WTC11 (cell line): ENCODE results near the gene KIF5C. TPM values are rescaled to one million over a fixed set of nuclear protein-coding genes. Genes with fewer than 3 reads are reported as not detected.

Experiments
- ATAC-seq: fragments of 200-7000 bp; cut with Tn5 transposase; 2 replicates; pipeline ENCODE4 v1.10.0; 2021; ENCODE audit warnings: mild to moderate bottlenecking, moderate library complexity
- CTCF ChIA-PET: fragments of 300-600 bp; sonication (Branson Sonifier 250); formaldehyde crosslinking; loops from one replicate; lab custom pipeline; 2021; ENCODE audit warnings: antibody characterized with exemption; lab: Charles Lee
- POLR2A ChIA-PET: fragments of 350-600 bp; sonication (Branson Sonifier 250); formaldehyde crosslinking; loops from one replicate; lab custom pipeline; 2021; ENCODE audit warnings: antibody characterized with exemption; lab: Charles Lee
- DNase-seq: peaks from one replicate; pipeline ENCODE4 v3.0.0; 2021; ENCODE audit warnings: low spot score
- H3K27ac Mint-ChIP-seq: 2 replicates; pipeline ENCODE4 v1.8.0; 2021; ENCODE audit warnings: mixed read lengths
- H3K27me3 Mint-ChIP-seq: 2 replicates; pipeline ENCODE4 v1.8.0; 2021; ENCODE audit warnings: low read depth, mild to moderate bottlenecking, moderate library complexity, mixed read lengths
- H3K36me3 Mint-ChIP-seq: 2 replicates; pipeline ENCODE4 v1.8.0; 2021; ENCODE audit warnings: mixed read lengths
- H3K4me1 Mint-ChIP-seq: 2 replicates; pipeline ENCODE4 v1.8.0; 2022; ENCODE audit warnings: mixed read lengths
- H3K4me3 Mint-ChIP-seq: 2 replicates; pipeline ENCODE4 v1.8.0; 2021; ENCODE audit warnings: mild to moderate bottlenecking, moderate library complexity, mixed read lengths
- H3K9me3 Mint-ChIP-seq: 2 replicates; pipeline ENCODE4 v1.8.0; 2021; ENCODE audit warnings: mixed read lengths
- ATF1 ChIP-seq: sonication (generic); formaldehyde crosslinking; IDR thresholded peaks from 2 replicates; pipeline ENCODE4 v1.8.1; 2023; ENCODE audit warnings: mild to moderate bottlenecking, moderate library complexity, missing genetic modification reagents
- CDX4 ChIP-seq: fragments of 250-450 bp; sonication (Bioruptor Pico); IDR thresholded peaks from 2 replicates; pipeline ENCODE4 v1.9.0; 2021; ENCODE audit warnings: moderate library complexity, mild to moderate bottlenecking, inconsistent platforms, borderline replicate concordance
- EMX1 ChIP-seq: fragments of 250-450 bp; sonication (Bioruptor Pico); IDR thresholded peaks from 2 replicates; pipeline ENCODE4 v1.8.0; 2021; ENCODE audit warnings: mild to moderate bottlenecking
- ERG ChIP-seq: fragments of 250-450 bp; sonication (Bioruptor Pico); IDR thresholded peaks from 2 replicates; pipeline ENCODE4 v1.8.0; 2021; ENCODE audit warnings: mild to moderate bottlenecking
- GABPB1 ChIP-seq: sonication (generic); formaldehyde crosslinking; IDR thresholded peaks from 2 replicates; pipeline ENCODE4 v1.8.1; 2023; ENCODE audit warnings: mild to moderate bottlenecking, missing genetic modification reagents
- GTF2I ChIP-seq: fragments of 250-450 bp; sonication (Bioruptor Pico); conservative IDR thresholded peaks from 2 replicates; pipeline ENCODE4 v1.4.0; 2021; ENCODE audit warnings: mild to moderate bottlenecking
- MLX ChIP-seq: sonication (generic); formaldehyde crosslinking; IDR thresholded peaks from 2 replicates; pipeline ENCODE4 v1.8.1; 2023; ENCODE audit warnings: mild to moderate bottlenecking, missing genetic modification reagents, moderate library complexity
- MYBL2 ChIP-seq: sonication (generic); formaldehyde crosslinking; IDR thresholded peaks from 2 replicates; pipeline ENCODE4 v1.8.1; 2023; ENCODE audit warnings: mild to moderate bottlenecking, moderate library complexity, missing genetic modification reagents
- NFATC4 ChIP-seq: fragments of 250-450 bp; sonication (Bioruptor Pico); IDR thresholded peaks from 2 replicates; pipeline ENCODE4 v1.9.0; 2021; ENCODE audit warnings: mild to moderate bottlenecking
- NFYB ChIP-seq: sonication (generic); formaldehyde crosslinking; conservative IDR thresholded peaks from 2 replicates; pipeline ENCODE4 v1.8.0; 2022; ENCODE audit warnings: low read depth, missing genetic modification reagents
- NR3C1 ChIP-seq: sonication (generic); formaldehyde crosslinking; conservative IDR thresholded peaks from 2 replicates; pipeline ENCODE4 v1.8.1; 2023; ENCODE audit warnings: low read depth, mild to moderate bottlenecking, missing genetic modification reagents
- SMAD3 ChIP-seq: sonication (generic); formaldehyde crosslinking; IDR thresholded peaks from 2 replicates; pipeline ENCODE4 v1.8.0; 2022; ENCODE audit warnings: missing genetic modification reagents, mild to moderate bottlenecking, borderline replicate concordance
- STAT6 ChIP-seq: sonication (generic); formaldehyde crosslinking; conservative IDR thresholded peaks from 2 replicates; pipeline ENCODE4 v1.8.1; 2023; ENCODE audit warnings: mild to moderate bottlenecking, low read depth, missing genetic modification reagents, moderate library complexity
- USF1 ChIP-seq: sonication (generic); formaldehyde crosslinking; IDR thresholded peaks from 2 replicates; pipeline ENCODE4 v1.8.0; 2022; ENCODE audit warnings: mild to moderate bottlenecking, missing genetic modification reagents
- USF2 ChIP-seq: sonication (generic); formaldehyde crosslinking; IDR thresholded peaks from 2 replicates; pipeline ENCODE4 v1.8.1; 2023; ENCODE audit warnings: mild to moderate bottlenecking, missing genetic modification reagents, moderate library complexity
- ZNF232 ChIP-seq: sonication (generic); formaldehyde crosslinking; IDR thresholded peaks from 2 replicates; pipeline ENCODE4 v1.8.0; 2022; ENCODE audit warnings: mild to moderate bottlenecking, missing genetic modification reagents
- ZNF317 ChIP-seq: sonication (generic); formaldehyde crosslinking; IDR thresholded peaks from 2 replicates; pipeline ENCODE4 v1.8.1; 2023; ENCODE audit warnings: low read depth, mild to moderate bottlenecking, moderate library complexity, missing genetic modification reagents, borderline replicate concordance
- ZNF671 ChIP-seq: fragments of 250-450 bp; sonication (Bioruptor Pico); IDR thresholded peaks from 2 replicates; pipeline ENCODE4 v1.8.0; 2021; ENCODE audit warnings: mild to moderate bottlenecking
- total RNA-seq: library from RNA; stranded (reverse); gene quantifications from 3 replicates; pipeline ENCODE4 v1.2.3, GENCODE V29; 2021
- TF ChIP-seq, protein P1 (sequence below): sonication (generic); formaldehyde crosslinking; IDR thresholded peaks from 2 replicates; pipeline ENCODE4 v1.8.1; 2023; ENCODE audit warnings: mild to moderate bottlenecking, missing genetic modification reagents
- TF ChIP-seq, protein P2 (sequence below): sonication (generic); formaldehyde crosslinking; IDR thresholded peaks from 2 replicates; pipeline ENCODE4 v1.8.0; 2022; ENCODE audit warnings: mild to moderate bottlenecking, missing genetic modification reagents

Gene KIF5C
- total RNA-seq, 1 experiment from 2014 or later, result 73.5 TPM

DNA sequence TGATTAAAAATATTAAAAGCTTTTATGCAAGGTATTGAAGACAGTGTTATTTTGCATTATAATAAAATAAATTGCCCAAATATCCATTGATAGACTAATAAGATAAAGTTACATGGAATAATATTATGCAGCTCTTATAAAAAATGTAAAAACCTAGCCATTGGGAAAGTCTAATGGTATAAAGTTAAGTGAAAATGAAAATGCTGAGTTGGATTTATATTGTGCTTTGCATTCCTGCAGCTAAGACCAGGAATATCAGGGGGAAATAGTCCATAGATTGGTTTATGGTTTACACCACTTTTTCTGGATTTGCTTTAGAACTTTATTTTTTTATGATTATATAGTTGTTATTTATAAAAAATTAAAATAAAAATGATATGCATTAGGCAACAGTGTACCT is 117.4 kb downstream of the KIF5C start (continued):
- TF ChIP-seq NR3C1 (CRISPR knock-in tag) (no peak), STAT6 (no peak), USF2 (no peak), ERG (CRISPR knock-in tag) (no peak), GTF2I (CRISPR knock-in tag) (no peak), MLX (CRISPR knock-in tag) (no peak), NFYB (no peak), NFATC4 (CRISPR knock-in tag) (no peak), ZNF232 (no peak), EMX1 (CRISPR knock-in tag) (no peak), MYBL2 (CRISPR knock-in tag) (no peak), ZNF671 (CRISPR knock-in tag) (no peak), ZNF317 (no peak), GABPB1 (CRISPR knock-in tag) (no peak)
- TF ChIP-seq, protein P1, sequence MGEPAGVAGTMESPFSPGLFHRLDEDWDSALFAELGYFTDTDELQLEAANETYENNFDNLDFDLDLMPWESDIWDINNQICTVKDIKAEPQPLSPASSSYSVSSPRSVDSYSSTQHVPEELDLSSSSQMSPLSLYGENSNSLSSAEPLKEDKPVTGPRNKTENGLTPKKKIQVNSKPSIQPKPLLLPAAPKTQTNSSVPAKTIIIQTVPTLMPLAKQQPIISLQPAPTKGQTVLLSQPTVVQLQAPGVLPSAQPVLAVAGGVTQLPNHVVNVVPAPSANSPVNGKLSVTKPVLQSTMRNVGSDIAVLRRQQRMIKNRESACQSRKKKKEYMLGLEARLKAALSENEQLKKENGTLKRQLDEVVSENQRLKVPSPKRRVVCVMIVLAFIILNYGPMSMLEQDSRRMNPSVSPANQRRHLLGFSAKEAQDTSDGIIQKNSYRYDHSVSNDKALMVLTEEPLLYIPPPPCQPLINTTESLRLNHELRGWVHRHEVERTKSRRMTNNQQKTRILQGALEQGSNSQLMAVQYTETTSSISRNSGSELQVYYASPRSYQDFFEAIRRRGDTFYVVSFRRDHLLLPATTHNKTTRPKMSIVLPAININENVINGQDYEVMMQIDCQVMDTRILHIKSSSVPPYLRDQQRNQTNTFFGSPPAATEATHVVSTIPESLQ (CRISPR knock-in tag), result no peak

DNA sequence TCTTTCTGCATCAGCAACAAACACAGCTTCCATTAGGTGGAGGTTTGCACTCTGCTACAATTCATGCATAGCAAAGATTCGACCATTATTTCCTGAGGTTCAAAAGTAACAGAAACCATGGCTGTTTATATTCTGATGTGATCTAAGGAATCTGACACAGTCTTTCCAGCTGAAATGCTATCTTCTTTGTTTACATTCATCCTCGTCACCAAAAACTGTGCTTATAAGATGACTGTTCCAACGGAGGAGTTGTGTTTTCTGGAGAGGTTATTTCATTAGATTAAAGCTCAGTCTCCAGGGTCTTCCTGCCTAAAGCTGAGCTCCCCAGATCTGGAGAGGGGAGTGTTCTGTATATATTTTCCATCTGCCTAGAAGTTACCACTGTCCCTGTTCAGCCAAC is 118.3 kb downstream of the KIF5C start:
- H3K27ac Mint-ChIP-seq, result no peak overlapping the region
- H3K27me3 Mint-ChIP-seq, result no peaks in the 10 kb centered on the region
- POLR2A ChIA-PET, result no interaction called here
- no peak overlapping the region for H3K4me3 Mint-ChIP-seq
- no peaks in the 10 kb centered on the region for H3K9me3 Mint-ChIP-seq
- ATAC-seq, result no peak
- peaks cover 16% of the 10 kb centered on the region for H3K4me1 Mint-ChIP-seq
- H3K36me3 Mint-ChIP-seq, result peaks cover 53% of the 10 kb centered on the region
- no peak for TF ChIP-seq CDX4 (CRISPR knock-in tag)
- TF ChIP-seq USF1 (CRISPR knock-in tag), result no peak
- TF ChIP-seq, protein P2, sequence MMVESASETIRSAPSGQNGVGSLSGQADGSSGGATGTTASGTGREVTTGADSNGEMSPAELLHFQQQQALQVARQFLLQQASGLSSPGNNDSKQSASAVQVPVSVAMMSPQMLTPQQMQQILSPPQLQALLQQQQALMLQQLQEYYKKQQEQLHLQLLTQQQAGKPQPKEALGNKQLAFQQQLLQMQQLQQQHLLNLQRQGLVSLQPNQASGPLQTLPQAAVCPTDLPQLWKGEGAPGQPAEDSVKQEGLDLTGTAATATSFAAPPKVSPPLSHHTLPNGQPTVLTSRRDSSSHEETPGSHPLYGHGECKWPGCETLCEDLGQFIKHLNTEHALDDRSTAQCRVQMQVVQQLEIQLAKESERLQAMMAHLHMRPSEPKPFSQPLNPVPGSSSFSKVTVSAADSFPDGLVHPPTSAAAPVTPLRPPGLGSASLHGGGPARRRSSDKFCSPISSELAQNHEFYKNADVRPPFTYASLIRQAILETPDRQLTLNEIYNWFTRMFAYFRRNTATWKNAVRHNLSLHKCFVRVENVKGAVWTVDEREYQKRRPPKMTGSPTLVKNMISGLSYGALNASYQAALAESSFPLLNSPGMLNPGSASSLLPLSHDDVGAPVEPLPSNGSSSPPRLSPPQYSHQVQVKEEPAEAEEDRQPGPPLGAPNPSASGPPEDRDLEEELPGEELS (CRISPR knock-in tag), result no peak
- no peak for TF ChIP-seq ATF1 (CRISPR knock-in tag)
- no peak for TF ChIP-seq SMAD3 (CRISPR knock-in tag)
- CTCF ChIA-PET, result interaction anchor here (1.1 kb wide), 1 partner anchor 23 kb away, joined by 5 read pairs; no protein-coding TSS in a partner anchor
- no peak for DNase-seq
